Hematopoietic multipotent progenitor cell (in vitro differentiated cells): ENCODE data around the gene PPFIA2. TPM values are rescaled to one million over a fixed set of nuclear protein-coding genes. Genes with fewer than 3 reads are reported as not detected.

Source experiments
- DNase-seq, 3 donors: peaks; one replicate each; pipeline ENCODE4 v3.0.0-alpha.2; 2011 to 2015; ENCODE audit warnings: low read depth in 2 of 3, low spot score in 2 of 3
- total RNA-seq: library from RNA; depleted of rRNA; stranded (reverse); fragments of >200 nt; gene quantifications from one replicate; pipeline ENCODE4 v1.2.3, GENCODE V29; 2012

PPFIA2 gene
- total RNA-seq, 1 donor, result not detected

DNA sequence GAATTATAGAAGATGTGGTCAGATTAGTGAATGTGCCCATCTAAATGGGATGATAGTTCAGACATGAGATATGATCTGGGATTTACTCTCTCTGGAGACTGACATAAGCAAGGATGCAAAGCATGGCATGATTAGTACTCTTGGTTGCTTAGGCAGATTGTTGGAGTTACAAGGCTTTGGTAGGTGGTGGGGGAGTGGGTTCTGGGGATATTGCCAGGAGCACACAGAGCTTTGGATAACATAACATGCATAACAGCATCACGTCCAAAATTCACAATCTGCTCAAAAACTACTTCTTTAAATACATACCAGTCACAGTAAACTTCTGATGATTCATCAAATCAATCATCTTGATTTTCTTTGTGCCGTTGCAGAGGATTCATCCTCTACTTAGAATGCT is 393.9 kb downstream of the PPFIA2 start:
- no peak for DNase-seq

DNA sequence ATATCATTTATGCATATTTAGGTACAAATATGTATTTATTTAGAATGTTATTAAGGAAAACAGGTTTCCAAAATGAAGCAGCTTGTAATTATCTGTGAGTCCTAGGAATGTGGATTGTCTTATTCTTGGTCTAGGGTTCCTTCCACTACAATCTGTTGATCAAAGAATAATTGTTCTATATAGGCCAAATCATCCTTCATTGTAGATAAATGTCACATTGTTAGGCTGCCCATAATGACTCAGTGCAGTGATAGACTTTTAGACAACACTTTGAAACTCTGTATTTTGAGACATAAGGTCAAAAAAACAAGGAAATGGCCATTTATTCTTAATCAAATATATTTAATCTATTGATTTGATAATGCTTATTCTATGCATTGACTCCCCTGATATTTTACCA is 398.2 kb downstream of the PPFIA2 start:
- no peak for DNase-seq

DNA sequence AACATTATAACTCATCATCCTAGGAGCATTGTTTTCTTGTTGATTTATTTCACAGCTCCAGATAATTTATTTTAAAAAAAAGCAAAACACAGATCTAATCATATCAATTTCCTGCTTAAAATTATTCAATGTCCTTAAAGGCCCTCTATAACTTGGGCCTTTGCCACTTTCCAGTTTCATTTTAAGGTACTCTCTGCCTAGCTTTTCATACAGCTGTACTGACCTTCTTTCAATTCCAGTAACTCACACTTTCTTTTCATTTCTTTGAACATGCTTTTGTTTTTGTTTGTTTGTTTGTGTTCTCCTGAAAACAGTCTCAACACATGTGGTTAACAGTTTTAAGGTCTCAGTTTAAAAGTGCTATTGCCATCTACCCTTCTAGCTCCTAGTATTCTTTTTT is 399.4 kb downstream of the PPFIA2 start:
- no peak for DNase-seq

DNA sequence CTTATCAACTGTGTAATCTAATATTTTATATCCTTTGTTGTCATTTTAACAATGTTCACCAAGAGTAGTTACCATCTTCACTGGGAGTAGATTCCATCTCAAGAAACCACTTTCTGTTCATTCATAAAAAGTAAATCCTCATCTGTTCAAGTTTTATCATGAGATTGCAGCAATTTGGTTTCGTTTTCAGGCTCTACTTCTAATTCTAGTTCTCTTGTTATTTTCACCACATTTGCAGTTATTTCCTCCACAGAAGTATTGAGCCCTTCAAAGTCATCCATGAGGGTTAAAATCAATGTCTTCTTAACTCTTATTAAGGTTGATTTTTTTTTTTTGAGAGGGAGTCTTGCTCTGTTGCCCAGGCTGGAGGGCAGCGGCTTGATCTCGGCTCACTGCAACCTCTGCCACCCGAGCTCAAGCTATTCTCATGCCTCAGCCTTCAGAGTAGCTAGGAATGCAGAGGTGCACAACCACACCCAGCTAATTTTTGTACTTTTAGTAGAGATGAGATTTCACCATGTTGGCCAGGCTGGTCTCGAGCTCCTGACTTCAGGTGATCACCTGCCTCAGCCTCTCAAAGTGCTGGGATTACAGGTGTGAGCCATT is 404.7 kb downstream of the PPFIA2 start:
- DNase-seq, result no peak

DNA sequence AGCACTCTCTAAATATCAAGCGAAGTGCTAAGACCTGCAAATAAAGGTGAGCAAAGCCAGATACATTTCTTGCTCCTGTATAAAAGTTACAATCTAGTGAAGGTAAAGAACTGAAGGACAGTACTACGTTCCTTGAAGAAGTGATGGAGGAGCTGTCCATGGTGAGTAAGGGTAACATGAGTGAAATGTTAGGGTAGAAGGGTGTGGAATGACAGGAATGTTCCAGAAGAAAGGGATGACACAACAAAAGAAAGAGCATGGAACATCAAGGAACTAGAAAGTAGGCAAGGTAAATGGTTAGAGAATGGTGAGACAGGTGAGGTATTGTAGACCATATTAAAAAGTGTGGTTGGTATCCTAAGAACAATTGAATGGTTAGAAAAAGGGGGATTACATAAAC is 408.8 kb downstream of the PPFIA2 start:
- DNase-seq, result no peak

DNA sequence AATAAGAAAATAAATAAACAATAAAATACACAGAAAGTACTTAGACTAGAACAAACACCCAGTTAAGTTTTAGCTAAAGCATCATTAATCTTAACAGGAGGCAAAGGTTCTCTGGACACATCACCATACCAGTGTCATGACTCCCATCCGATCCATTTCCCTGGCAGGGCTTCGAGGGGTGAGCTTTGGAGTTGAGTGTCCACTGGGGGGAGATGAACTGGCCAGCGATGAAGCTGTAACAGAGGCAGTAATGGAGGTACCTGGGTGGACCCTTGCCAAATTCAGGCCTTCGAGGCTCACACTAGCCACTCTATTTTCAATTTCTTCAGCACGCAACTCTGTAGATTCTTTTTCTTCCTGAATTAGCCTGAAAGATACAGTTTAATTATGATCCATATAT is 411.7 kb downstream of the PPFIA2 start:
- no peak for DNase-seq

DNA sequence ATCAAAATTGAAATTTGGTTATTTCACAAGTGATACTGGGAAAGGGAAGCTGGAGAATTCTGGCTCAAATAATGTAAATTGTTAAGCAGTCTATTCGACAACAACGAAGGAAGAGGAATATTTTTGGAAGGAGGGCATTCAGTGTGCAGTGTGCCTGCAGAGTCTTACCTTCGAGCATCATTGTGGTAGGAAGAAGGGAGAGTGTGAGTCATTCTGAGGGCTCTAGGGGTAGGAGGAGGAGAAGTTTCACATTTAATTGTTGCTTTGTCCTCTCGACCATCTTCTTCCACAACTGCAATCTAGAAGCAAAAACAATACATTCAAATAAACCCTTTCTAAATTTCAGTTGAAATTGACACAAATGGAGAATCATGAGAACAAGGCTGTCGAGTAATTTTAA is 418.2 kb downstream of the PPFIA2 start:
- DNase-seq, result no peak

DNA sequence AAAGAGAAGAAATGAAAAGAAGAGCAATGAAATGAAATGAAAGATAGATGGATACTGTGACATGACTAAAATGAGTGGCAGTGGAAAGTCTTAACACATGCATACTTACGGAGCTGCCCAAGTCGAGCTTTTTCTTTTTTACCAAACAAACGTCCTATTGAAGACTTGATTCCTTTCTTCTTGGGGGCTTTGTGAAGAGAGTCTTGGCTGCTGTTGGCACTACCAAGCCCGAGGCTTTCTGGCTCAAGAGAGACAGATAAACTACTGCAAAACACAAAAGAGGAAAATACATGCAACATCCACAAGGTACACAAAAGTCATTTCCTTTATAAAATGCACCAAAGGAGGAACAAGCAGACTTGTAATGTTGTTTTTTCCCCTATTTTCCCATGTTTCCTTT is 420.1 kb downstream of the PPFIA2 start:
- DNase-seq, result no peak

DNA sequence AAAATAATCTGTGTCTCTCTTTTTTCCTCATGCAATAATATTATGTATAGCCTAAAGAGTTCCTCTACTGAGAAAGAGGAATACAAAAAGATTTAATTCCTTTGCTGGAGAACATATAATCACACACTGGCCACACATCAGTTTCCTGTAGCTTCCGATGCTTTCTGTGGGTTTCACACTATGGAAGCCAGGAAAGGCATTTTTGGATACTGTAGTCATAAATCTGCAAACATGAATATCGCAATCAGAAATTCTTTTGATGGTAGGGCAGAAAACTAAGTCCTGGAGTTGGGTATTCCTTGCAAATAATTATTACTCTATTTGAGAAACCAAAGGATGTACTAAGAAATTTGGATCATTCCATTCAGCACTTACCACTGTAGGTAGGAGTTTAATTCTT is 421.3 kb downstream of the PPFIA2 start:
- DNase-seq, result no peak

DNA sequence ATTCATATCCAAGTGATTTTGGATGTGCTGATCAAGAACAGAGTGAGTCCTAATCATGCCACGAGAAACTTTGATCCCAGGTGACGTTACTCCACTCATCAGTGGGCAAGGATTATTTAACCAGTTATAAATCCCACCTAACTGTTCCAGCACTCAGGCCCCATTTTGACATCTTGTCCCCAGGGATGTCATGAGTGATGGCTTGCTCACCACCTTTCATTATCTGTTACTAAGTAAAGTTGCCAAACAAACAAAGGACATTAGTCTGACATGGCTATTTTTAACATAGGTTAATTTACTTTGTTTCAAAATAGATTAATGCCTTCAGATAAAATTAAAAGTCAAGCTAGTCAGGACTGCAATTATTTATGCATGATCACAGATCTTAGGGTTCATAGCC is 425.3 kb downstream of the PPFIA2 start:
- no peak for DNase-seq

DNA sequence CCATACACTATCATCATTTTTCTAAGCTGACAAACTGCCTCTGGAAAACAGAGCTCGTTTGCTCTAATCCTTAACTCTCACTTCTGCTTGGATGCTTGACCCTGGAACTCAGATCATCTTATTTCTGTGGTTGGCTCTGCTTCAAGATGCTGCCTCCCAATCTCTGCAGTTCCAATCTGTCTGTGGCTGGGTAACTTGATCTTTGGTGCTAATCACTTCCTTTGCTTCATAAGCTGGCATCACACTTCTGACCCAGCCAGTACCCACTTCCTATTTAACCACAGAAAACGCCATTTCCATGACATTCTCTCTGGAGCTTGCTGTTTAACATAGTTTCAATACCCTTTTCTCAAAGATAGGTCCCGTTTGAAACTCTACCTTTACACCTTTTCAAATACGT is 427.1 kb downstream of the PPFIA2 start:
- no peak for DNase-seq

DNA sequence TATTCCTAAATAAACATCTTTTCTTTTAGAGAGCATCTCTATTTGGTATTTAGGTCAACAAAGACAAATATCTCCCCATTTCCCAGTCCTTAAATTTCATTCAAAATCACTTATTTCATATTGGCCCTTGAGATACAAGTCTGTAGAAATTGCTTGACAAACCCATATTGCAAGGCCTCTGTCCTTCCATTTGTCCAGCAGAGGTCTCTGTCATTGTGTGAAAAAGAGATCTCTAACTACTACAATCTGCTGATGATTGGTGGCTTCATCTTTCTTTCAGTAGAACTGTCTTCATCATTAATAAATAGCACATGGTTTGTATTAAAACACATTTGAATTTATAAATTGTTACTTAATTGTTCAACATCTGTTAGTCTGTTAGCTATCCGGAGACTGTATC is 428.7 kb downstream of the PPFIA2 start:
- DNase-seq, result no peak

DNA sequence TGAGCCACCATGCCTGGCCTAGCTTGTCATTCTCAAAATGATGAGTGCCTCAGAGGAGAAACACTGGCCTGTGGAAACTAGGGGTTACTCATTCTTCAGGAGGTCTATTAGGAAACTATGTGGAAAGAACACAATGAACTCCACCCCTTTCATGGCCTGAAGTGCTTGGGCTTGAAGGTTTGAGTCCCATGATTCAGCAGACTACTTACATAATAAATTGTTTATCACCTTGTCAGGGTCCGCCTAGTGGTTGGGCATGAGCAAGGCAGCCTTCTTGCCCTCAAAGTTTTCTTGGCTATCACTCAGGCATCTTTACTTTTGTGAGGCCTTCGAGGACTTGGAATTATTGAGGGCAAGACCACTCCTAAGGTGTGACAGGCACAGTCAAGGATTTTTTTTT is 430.1 kb downstream of the PPFIA2 start:
- no peak for DNase-seq

DNA sequence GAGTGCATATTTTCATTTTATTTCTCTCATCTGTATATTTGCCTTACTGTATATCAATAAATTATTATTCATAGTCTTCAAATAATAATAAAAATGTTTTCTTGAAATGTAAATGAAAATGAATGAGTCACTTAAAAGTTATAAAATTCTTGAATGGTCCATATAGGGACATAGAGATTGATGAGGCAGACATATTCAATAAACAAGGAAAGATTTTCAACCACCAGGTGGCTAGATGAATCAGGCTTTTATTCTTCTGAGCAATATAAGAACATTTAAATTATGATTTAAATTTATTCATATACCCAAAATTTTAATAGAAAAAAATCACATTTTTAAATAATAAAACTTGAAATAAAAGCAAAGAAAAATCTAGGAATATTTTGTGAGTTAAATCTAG is 431.7 kb downstream of the PPFIA2 start:
- DNase-seq, result no peak

DNA sequence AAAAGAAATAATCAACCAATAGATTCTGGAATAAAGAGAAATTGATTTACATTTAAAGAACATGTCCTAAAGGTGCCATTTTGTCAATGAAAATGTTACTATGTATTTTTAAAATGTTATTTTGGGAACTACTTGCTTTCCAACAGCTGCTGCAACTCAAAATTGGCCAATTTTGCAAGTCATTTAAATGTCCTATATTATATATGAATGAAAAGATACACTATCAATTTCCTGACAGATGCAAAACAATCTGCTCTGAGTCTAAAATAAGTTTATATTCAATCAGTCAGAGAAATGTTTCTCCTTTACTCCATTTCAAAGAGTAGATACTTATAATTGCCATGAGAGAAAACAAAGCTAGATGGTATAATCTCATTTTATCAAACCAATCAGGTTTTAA is 434.1 kb downstream of the PPFIA2 start:
- no peak for DNase-seq

DNA sequence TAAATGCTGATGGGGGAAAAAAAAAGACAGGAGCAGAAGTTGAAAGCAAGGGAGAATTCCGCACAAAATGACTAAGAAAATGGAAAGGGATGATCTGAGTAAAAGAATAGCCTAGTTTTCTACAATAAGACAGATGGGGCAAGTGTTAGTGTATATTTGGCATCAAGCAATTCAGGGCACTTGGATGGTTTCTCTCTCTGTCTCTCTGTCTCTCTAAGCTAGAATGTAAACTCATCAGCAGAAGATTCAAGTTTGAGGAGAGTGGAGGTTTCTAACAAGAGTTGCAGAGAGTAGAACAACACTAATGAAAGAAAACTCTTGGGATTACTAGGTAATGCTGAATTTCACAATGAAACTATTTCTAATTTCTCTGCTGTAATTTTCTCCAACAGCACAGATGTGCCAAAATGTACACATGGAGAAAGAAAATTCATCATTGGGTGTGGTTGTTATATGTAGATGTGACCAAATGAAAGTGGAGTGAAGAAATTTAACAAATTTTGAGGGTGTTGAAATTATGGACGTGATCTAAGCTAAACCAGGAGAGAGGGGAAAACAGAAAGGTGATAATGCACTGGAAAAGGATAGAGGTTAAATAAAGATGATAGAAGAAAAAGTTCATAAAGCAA is 444.1 kb downstream of the PPFIA2 start:
- DNase-seq, result no peak

DNA sequence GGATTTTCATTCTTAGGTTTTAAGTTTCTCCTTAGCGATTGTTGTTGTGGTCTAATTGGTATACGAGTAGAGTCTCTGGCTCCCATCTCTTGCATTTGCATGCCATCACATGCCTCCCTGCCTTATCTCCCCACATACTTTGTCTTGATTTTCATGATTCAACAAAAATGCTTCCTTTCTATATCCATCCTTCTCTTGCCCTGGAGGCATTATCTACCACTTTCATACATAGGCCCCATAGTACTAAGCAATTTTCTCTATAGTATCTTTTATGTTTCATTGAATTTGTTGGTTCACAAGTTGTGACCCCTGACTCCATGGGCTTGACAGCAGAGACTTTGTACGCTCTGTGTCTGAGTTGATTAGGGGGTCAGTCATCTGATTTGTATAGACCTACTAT is 455.2 kb downstream of the PPFIA2 start:
- no peak for DNase-seq

DNA sequence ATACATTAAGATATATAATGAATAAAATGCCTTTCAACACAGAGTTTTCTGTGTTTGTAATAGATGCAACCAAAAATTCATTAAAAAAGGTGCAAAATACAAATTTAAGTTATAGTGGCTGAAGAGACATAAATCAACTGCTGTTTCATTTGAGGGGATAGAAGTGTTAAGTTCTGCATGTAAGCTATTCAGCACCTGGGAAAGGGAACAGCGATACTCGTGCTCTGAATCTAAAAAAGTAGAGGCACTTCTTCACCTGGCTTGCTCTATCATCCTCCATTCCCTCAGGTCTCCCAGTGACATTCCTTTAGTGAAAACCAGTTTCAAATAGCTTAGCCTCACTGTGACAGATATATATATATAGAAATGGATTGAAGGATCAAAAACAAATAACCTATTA is 458.7 kb downstream of the PPFIA2 start:
- no peak for DNase-seq

DNA sequence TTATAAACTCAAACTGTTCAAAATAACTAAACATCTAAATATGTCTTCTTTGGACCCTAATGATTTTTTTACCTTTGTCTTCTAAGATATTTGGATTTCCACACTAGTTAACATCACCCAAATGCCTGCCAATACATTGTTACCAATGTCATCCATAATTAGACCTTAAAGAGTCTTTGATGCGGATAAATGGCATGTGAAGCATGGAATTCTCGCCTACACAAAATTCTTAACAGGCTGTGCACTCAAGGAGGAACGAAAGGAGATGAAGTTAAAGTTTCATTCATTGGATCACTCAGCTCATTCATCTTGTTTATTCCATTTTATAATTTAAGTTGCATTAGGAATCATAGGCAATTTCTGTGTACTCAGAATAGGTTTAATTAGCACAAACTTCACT is 461.5 kb downstream of the PPFIA2 start:
- no peak for DNase-seq

DNA sequence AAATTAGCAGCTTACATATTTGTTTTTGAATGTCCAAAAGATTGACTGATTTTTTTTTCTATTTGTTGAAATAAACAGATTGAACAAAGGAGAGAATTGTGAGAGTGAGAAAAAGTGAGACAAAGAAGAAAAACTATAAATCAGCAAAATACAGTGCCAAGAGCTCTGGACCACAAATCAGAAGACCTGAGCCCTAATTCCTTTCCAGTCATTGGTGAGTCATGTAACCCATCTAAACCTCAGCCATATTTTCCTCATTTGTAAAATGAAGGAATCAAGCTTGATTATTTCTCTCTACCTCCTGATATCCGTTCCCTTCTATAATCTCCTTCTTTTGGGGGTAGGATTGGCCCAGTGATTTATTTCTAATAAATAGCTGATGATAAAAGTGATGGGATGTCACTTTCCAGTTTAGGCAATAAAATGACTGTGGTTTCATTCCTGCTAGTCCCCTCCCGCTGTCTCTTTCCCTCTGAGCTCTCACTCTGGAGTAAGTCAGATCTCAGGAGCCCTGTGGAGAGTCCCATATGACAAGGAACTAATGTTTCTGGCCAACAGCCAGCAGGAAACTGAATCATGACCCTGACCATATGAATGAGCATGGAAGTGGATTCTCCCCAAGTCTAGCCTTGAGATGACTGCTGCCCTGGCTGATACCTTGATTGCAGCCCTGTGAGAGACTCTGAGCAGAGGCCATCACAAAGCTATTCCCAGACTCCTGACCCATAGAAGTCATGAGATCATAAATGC is 462.4 kb downstream of the PPFIA2 start:
- DNase-seq, result no peak

DNA sequence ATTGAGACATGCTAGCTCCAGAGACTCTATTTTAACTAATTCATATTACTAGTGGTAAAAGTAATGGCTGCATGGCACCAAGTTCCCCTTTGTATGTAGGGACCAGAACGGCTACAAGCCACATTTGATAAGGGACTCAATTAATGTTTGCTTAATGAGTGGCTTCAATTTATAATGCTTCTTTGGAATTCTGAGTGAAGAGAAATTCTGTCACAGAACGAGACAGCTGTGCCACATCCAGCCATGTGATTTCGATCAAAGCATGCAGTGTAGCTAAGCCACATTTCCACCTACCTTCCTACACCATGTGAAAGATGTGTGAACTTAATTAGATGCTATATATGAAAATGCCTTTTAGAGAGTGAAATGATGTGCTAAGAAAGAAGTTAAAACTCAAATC is 463.9 kb downstream of the PPFIA2 start:
- DNase-seq, result no peak
